Mesodermal cell (in vitro differentiated cells): ENCODE results near the gene ZBTB38.

Experiments
- H3K27ac ChIP-seq: 2 replicates; pipeline ENCODE4 v1.7.0; 2013; ENCODE audit warnings: mild to moderate bottlenecking, low read depth, low read length, moderate library complexity; ENCODE audit not compliant: severe bottlenecking
- H3K36me3 ChIP-seq: 2 replicates; pipeline ENCODE4 v1.7.1; 2013; ENCODE audit warnings: mild to moderate bottlenecking, low read length, moderate library complexity; ENCODE audit not compliant: control insufficient read depth, insufficient read depth
- H3K4me1 ChIP-seq: one replicate; pipeline ENCODE4 v1.7.1; 2013; ENCODE audit warnings: mild to moderate bottlenecking, low read length; ENCODE audit not compliant: insufficient read depth, control insufficient read depth, poor library complexity, severe bottlenecking
- H3K4me3 ChIP-seq: 2 replicates; pipeline ENCODE4 v1.7.0; 2013; ENCODE audit warnings: low read length, control low read depth, mild to moderate bottlenecking; ENCODE audit not compliant: insufficient read depth, poor library complexity, severe bottlenecking; ENCODE audit errors: extremely low read depth
- H3K9me3 ChIP-seq: 2 replicates; pipeline ENCODE4 v1.7.1; 2013; ENCODE audit warnings: mild to moderate bottlenecking, low read length, moderate library complexity; ENCODE audit not compliant: control insufficient read depth
- WGBS, 2 experiments: methylation state at CpG; one replicate each; pipeline ENCODE4 v1.1.5; 2013; ENCODE audit warnings: missing lambda C conversion rate in 2 of 2; ENCODE audit not compliant: insufficient coverage in 2 of 2; 5-methylcytosine and 5-hydroxymethylcytosine counted together

The ZBTB38 gene

GRCh38 chr3:141405591-141405990, 37.3 kb downstream of the ZBTB38 start:
- Histone ChIP-seq H3K4me1 (peaks cover 25% of the 10 kb centered on the region), H3K27ac (no peak overlapping the region), H3K4me3 (no peak overlapping the region), H3K36me3 (peaks cover 48% of the 10 kb centered on the region), H3K9me3 (no peaks in the 10 kb centered on the region)
- WGBS, 2 experiments = 83 to 96% methylated on average over 2 of the region's 4 CpGs

GRCh38 chr3:141406265-141406664, 38.0 kb downstream of the ZBTB38 start:
- Histone ChIP-seq H3K9me3 (no peaks in the 10 kb centered on the region), H3K4me3 (no peak overlapping the region), H3K27ac (no peak overlapping the region), H3K4me1 (peaks cover 32% of the 10 kb centered on the region), H3K36me3 (peaks cover 48% of the 10 kb centered on the region)
- 92 to 100% methylated on average over 2 of the region's 2 CpGs for WGBS, 2 experiments

GRCh38 chr3:141407047-141407446, 38.7 kb downstream of the ZBTB38 start:
- 100% methylated on average over 4 of the region's 4 CpGs for WGBS, 2 experiments
- no peak overlapping the region for H3K4me3 ChIP-seq
- H3K27ac ChIP-seq = no peak overlapping the region
- peaks cover 35% of the 10 kb centered on the region for H3K4me1 ChIP-seq
- H3K9me3 ChIP-seq = no peaks in the 10 kb centered on the region
- peaks cover 48% of the 10 kb centered on the region for H3K36me3 ChIP-seq

- no peak overlapping the region for H3K27ac ChIP-seq
- 86 to 90% methylated on average over 1 to 2 of the region's 2 CpGs for WGBS, 2 experiments
- peaks cover 48% of the 10 kb centered on the region for H3K36me3 ChIP-seq
- no peak overlapping the region for H3K4me3 ChIP-seq
- H3K4me1 ChIP-seq = peaks cover 38% of the 10 kb centered on the region
- H3K9me3 ChIP-seq = no peaks in the 10 kb centered on the region
Observed at GRCh38 chr3:141407825-141408224, 39.5 kb downstream of the ZBTB38 start.

GRCh38 chr3:141408596-141408995, 40.3 kb downstream of the ZBTB38 start:
- H3K4me1 ChIP-seq = peaks cover 38% of the 10 kb centered on the region
- H3K36me3 ChIP-seq = peaks cover 54% of the 10 kb centered on the region
- no peak overlapping the region for H3K27ac ChIP-seq
- no peaks in the 10 kb centered on the region for H3K9me3 ChIP-seq
- no CpG with 5 or more reads among the region's 1 CpG for WGBS, 2 experiments
- H3K4me3 ChIP-seq = no peak overlapping the region

GRCh38 chr3:141409940-141410241, 41.6 kb downstream of the ZBTB38 start:
- Histone ChIP-seq H3K9me3 (no peaks in the 10 kb centered on the region), H3K4me3 (no peak overlapping the region), H3K27ac (no peak overlapping the region), H3K4me1 (peaks cover 38% of the 10 kb centered on the region), H3K36me3 (peaks cover 54% of the 10 kb centered on the region)
- WGBS, 2 experiments = 17% methylated on average over 1 of the region's 3 CpGs; no CpG with 5 or more reads in 1 of the 2 experiments

- WGBS, 2 experiments = 100% methylated on average over 1 to 3 of the region's 3 CpGs
- peaks cover 33% of the 10 kb centered on the region for H3K4me1 ChIP-seq
- H3K27ac ChIP-seq = no peak overlapping the region
- H3K4me3 ChIP-seq = no peak overlapping the region
- H3K36me3 ChIP-seq = peaks cover 54% of the 10 kb centered on the region
- no peaks in the 10 kb centered on the region for H3K9me3 ChIP-seq
Observed at GRCh38 chr3:141410408-141410807, 42.1 kb downstream of the ZBTB38 start.

GRCh38 chr3:141410846-141411245, 42.5 kb downstream of the ZBTB38 start:
- H3K36me3 ChIP-seq = peaks cover 55% of the 10 kb centered on the region
- peak overlapping the region; percentile 65 for H3K27ac ChIP-seq
- peaks cover 30% of the 10 kb centered on the region for H3K4me1 ChIP-seq
- H3K4me3 ChIP-seq = no peak overlapping the region
- WGBS, 2 experiments = 96 to 100% methylated on average over 3 of the region's 3 CpGs
- H3K9me3 ChIP-seq = no peaks in the 10 kb centered on the region

- no peak overlapping the region for H3K4me3 ChIP-seq
- peaks cover 53% of the 10 kb centered on the region for H3K36me3 ChIP-seq
- 74 to 88% methylated on average over 6 of the region's 7 CpGs for WGBS, 2 experiments
- H3K9me3 ChIP-seq = no peaks in the 10 kb centered on the region
- peaks cover 30% of the 10 kb centered on the region for H3K4me1 ChIP-seq
- peak overlapping the region; percentile 65 for H3K27ac ChIP-seq
Observed at GRCh38 chr3:141411251-141411771, 43.0 kb downstream of the ZBTB38 start.

- Histone ChIP-seq H3K4me3 (no peak overlapping the region), H3K36me3 (peaks cover 54% of the 10 kb centered on the region), H3K9me3 (no peaks in the 10 kb centered on the region), H3K27ac (peak overlapping the region; percentile 65), H3K4me1 (peaks cover 30% of the 10 kb centered on the region)
- WGBS, 2 experiments = 60% methylated on average over 8 of the region's 10 CpGs
Observed at GRCh38 chr3:141412087-141412935, 44.0 kb downstream of the ZBTB38 start.

- H3K4me1 ChIP-seq = peaks cover 30% of the 10 kb centered on the region
- H3K4me3 ChIP-seq = no peak overlapping the region
- peaks cover 50% of the 10 kb centered on the region for H3K36me3 ChIP-seq
- H3K27ac ChIP-seq = peak overlapping the region; percentile 65
- H3K9me3 ChIP-seq = no peaks in the 10 kb centered on the region
- WGBS, 2 experiments = 91 to 94% methylated on average over 8 to 11 of the region's 11 CpGs
Observed at GRCh38 chr3:141412936-141413354, 44.6 kb downstream of the ZBTB38 start.
